NAMALWA (cell line): ENCODE measurements around the gene SLC25A12.
"Not testable (repeated sequence)": the region's sequence is repeated elsewhere in the genome, so short reads cannot be mapped to it uniquely, and the experiment has no call there.

Experiments used
- DNase-seq: peaks from one replicate; pipeline ENCODE4 v3.0.0-alpha.2; 2015; ENCODE audit warnings: low spot score

SLC25A12 gene

DNA sequence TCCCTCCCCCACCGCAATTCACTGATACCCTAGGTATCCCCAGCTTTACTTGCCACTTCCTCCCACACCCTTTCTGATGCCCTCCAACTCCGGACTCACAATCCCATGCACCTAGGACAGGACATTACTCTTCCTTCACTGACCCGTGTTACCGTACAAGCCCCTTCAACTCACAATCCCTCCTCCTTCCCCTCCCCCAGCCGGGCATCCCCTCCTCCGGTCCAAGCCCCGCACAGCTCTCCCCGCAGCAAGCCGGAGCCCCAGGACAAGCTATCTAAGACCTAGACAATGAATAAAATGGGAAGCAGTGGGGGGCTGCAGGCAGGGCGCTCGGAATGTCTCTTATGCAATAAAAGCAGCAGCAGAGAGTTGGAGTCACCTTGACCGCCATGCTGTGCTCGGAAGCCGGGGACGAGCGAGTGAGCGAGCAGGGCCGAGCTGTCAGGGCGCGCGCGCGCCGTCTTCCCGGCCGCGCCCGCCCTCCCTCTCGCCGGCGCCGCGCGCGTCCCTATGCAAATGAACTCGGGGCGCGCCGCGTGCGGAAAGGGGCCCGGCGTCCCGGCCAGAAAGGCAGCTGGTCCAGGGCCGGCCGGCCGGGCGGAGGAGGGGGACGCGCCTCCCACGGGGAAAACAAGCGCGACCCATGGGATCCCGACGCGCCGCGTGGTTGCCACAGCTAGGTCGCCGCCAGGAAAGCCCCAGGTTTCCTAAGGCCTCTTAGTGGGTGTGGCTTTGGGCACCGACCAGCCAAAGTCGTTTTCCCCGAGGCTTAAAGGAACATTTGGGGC is at the start of gene SLC25A12:
Gene SLC25A12, minus strand, starts transcription at position 421 of the 788 bp plus-strand sequence. Its CDS starts 30 bp downstream, at position 391.
- DNase-seq = peak; percentile 86

- DNase-seq = no peak
Measured at GRCh38 chr2:171941316-171941699, 47.3 kb upstream of the SLC25A12 start.

DNA sequence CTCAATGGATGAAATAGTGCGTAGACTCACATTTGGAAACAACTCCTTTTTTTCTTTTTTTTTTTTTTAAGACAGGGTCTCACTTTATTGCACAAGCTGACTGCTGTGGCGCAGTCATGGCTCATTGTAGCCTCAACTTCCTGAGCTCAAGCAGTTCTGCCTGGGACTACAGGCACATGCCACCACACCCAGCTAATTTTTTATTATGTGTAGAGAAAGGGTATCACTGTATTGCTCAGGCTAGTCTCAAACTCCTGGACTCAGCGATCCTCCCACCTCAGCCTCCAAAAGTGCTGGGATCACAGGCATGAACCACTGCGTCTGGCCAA is 45.7 kb upstream of the SLC25A12 start:
- no peak for DNase-seq

- no peak for DNase-seq
Measured at GRCh38 chr2:171939058-171939742, 45.2 kb upstream of the SLC25A12 start.

- DNase-seq = no peak
Measured at GRCh38 chr2:171930385-171930784, 36.3 kb upstream of the SLC25A12 start.

GRCh38 chr2:171924170-171924942 is 30.3 kb upstream of the SLC25A12 start:
- no peak for DNase-seq

DNA sequence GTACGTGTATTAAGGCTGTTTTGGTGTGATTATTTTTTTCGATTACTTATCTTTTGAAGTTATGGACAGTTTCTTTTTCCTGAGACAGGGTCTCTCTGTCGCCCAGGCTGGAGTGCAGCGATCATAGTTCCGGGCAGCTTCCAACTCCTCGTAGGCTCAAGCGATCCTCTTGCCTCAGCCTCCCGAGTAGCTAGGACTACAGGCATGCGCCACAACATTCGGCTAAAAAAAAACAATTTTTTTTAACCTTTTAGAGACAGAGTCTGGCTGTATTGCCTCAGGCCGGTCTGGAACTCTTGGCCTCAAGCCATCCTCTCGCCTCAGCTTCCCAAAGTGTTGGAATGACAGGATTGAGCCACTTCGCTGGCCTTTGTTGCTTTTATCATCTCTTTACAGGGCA is 29.2 kb upstream of the SLC25A12 start:
- DNase-seq = no peak

DNA sequence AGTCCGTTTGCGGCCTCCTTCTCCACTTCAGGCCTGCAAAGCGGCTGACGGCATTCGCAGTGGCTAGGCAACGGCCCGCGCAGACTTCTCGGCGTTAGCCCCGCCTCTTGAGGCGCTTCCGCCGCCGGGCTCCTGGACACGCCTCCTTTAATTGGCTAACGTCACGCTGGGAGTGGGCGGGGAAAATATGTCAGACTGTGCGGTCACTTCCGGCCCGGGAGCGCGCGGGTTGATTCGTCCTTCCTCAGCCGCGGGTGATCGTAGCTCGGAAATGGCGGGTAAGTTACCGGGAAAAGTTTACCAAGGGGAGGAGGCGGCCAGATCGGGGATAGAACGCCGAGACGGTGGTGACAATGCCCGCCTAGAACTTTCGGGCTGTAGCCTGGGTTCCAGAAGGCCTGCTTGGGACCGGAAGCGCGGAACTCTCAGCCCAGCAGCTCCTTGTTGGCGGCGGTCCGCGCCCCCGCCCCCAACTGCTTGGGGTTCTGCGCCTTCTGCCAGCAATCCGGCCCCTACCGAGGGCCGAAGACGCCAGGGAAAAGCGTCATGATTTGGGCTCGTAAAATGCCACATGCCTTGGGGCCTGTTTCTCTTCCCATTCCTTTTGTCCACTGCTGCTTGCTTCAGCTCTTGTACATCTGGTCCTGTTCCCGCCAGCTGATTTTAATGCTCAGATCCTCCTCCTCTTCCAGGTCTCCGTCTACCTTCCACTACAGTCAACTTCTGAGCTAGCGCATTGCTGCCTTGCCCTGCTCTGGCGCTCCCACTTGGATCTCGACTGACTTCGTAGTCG is 28.4 kb upstream of the SLC25A12 start, which contains the start of gene HAT1:
Gene HAT1, plus strand, starts transcription at position 232 of the 793 bp plus-strand sequence. Its CDS starts 40 bp downstream, at position 272.
- peak; percentile 98 for DNase-seq

DNA sequence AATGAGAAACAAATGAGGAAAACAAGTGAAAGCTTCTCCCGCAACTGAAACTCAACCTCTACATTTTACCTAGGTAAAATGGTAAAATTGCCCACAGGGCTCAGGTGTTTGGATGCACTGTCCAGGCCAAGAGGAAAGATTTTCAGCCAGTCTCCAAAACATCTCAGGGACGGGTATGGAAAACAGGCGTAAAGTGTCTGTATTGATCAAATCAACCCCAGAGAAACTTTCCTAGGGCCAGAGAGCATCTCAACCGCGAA is 27.9 kb upstream of the SLC25A12 start:
- DNase-seq = no peak

DNA sequence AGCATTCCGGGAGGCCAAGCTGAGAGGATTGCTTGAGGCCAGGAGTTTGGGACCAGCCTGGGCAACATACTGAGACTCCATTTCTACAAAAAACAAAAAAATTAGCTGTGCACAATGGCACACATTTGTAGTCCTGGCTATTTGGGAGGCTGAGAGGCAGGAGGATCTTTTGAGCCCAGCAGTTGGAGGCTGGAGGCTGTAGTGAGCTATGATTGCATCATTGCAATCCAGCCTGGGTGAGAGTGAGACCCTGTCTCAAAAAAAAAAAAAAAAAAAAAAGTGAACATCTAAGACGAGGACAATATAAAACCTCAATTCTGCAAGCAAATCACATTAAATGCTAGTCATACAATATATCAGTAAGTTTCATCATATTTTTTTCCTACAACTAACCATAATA is 25.4 kb upstream of the SLC25A12 start:
- no peak for DNase-seq

DNA sequence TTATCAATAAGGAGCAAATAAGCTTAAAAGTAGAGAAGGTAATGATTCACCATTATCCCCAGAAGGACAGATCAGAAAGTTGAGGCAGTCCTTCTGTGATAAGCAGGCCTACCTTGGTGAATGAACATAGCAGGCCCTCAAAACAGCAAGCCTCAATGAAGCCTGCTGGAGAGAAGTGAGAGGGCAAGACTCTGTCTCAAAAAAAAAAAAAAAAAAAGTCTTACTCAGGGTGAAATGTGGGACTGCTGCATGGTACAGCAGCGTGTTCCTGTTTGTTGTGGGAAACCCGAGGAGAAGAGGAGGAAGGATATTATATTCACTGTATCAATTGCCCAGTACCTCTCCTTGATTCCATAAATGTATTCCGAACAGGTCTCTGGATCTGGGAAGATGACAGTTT is 19.5 kb upstream of the SLC25A12 start:
- DNase-seq = no peak

- DNase-seq = no peak
Measured at GRCh38 chr2:171910494-171910893, 16.4 kb upstream of the SLC25A12 start.

- no peak for DNase-seq
Measured at GRCh38 chr2:171909266-171909665, 15.2 kb upstream of the SLC25A12 start.

DNA sequence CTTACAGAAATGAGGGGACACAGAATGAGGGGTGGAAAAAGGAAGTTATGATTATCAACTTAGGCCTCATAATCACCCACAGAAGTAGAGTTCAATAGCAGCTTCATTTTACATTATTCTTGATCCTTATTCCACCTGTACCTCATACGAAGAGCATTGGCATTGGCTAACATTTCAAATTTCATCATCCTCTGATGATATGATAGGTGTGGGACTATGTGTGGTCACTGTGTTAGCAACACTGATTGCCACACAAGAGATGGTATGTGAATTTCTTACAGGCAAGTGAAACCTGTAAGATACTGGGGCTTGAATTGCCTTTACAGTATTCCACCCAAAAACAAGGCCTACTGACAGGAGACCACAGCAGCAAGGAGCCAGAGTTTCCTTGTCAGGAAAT is 14.2 kb upstream of the SLC25A12 start:
- DNase-seq = no peak

DNA sequence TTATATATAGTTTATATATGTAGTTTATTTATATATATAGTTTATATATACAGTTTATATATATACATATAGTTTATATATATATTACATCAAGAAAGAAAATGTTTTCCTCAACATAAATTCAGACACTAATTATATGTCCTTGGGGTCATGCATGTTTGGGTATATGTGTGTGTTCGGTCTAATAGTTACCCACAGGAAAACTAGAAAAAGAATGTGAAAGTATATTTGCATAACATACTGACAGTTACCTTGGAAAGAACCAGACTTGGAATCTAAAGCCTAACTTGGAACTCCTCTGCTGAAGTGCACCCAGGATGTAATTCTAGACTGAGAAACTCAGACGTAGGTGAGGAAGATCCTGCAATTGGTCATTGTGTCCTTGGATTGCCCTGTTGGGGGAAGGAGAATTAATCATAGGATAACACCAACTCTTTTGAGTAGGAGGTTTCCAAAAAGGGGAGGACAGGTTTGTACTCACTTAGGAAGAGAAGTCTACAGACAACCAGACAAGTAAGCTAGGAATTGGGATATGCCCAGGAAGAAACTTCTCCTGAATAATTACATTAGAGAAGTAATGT is 8.9 kb upstream of the SLC25A12 start:
- peak; percentile 36 for DNase-seq

GRCh38 chr2:171899623-171900282 is 5.7 kb upstream of the SLC25A12 start:
- not testable (repeated sequence) for DNase-seq

DNA sequence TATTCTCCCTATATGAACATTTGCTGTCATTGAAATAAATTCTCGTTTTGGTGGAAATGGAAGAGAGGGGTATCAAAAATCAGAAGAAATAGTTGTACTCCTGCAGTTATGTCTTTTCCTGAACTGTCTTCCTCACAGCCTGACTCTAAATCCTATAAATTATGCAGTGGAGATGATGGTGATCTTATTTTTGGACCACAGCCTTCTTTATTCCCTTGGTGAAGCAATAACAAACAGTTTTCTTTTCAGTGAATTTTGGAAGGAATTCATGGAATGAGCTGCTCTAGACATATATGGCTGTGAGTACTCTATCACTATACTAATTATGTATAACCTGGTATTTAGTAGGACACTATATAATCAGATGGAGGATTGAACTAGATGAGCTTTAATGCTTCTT is 1.7 kb upstream of the SLC25A12 start:
- no peak for DNase-seq

- DNase-seq = no peak
Measured at GRCh38 chr2:171894612-171894947, 536 bp upstream of the SLC25A12 start.

- DNase-seq = peak; percentile 41
Measured at GRCh38 chr2:171893196-171893823, 734 bp downstream of the SLC25A12 start.

- DNase-seq = no peak
Measured at GRCh38 chr2:171889808-171890207, 4.2 kb downstream of the SLC25A12 start.

GRCh38 chr2:171889333-171889732 is 4.7 kb downstream of the SLC25A12 start:
- DNase-seq = no peak
